ENCODE results near the gene TNFRSF8. TPM values are rescaled to one million over a fixed set of nuclear protein-coding genes. Genes with fewer than 3 reads are reported as not detected.

TNFRSF8 gene
- total RNA-seq: 1.8 TPM
- long read RNA-seq, partial matches to known transcripts: 1 of 4 reads
- long read RNA-seq, other reads (novel, unspliced or antisense): 0 of 4 reads

DNA sequence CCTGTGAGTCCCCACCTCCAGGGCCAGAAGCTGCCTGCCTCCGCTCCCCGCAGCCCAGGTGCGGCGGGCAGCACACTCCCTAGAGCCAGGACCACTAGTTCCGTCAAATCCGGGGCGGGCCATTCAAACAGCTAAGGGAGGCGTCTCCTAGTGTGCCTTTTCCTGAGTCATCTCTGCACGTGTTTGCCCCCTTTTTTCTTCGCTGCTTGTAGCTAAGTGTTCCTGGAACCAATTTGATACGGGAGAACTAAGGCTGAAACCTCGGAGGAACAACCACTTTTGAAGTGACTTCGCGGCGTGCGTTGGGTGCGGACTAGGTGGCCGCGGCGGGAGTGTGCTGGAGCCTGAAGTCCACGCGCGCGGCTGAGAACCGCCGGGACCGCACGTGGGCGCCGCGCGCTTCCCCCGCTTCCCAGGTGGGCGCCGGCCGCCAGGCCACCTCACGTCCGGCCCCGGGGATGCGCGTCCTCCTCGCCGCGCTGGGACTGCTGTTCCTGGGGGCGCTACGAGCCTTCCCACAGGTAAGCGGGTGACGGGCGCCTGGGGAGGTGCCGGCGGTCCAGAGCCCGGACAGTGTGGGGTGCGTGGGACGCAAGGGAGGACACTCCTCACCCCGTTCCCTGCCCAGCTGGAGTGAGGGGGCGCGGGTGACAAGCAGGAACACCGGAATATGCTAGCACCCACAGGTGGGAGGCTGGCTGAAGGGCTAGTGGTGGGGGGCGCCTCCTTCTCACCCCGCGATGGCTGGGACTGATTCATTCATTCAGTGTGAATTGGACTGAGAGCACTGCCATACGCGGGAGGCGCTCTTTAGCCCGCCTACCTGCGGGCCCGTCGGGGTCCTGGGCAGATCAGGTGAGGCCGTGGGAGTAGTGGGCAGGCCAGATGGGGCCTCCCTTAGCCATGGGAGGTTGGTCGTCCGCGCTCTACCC is at the start of gene TNFRSF8:
Gene TNFRSF8, plus strand, starts transcription at position 163 of the 932 bp plus-strand sequence. Its CDS starts 296 bp downstream, at position 459.
- Histone ChIP-seq H3K4me3 (no peak within 1 kb of the TSS), H3K36me3 (no peaks in the 10 kb centered on the region), H3K27ac (no peak within 1 kb of the TSS), H3K27me3 (peaks cover 42% of the 10 kb centered on the region), H3K9me3 (no peaks in the 10 kb centered on the region), H3K4me1 (peaks cover 14% of the 10 kb centered on the region)
- ATAC-seq (peak; percentile 26), DNase-seq (no peak)
- TF ChIP-seq, protein P1, sequence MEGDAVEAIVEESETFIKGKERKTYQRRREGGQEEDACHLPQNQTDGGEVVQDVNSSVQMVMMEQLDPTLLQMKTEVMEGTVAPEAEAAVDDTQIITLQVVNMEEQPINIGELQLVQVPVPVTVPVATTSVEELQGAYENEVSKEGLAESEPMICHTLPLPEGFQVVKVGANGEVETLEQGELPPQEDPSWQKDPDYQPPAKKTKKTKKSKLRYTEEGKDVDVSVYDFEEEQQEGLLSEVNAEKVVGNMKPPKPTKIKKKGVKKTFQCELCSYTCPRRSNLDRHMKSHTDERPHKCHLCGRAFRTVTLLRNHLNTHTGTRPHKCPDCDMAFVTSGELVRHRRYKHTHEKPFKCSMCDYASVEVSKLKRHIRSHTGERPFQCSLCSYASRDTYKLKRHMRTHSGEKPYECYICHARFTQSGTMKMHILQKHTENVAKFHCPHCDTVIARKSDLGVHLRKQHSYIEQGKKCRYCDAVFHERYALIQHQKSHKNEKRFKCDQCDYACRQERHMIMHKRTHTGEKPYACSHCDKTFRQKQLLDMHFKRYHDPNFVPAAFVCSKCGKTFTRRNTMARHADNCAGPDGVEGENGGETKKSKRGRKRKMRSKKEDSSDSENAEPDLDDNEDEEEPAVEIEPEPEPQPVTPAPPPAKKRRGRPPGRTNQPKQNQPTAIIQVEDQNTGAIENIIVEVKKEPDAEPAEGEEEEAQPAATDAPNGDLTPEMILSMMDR (IDR thresholded peaks at IDR 0.05): no peak
- intact Hi-C loops (cut with DNase I): no loop called here

DNA sequence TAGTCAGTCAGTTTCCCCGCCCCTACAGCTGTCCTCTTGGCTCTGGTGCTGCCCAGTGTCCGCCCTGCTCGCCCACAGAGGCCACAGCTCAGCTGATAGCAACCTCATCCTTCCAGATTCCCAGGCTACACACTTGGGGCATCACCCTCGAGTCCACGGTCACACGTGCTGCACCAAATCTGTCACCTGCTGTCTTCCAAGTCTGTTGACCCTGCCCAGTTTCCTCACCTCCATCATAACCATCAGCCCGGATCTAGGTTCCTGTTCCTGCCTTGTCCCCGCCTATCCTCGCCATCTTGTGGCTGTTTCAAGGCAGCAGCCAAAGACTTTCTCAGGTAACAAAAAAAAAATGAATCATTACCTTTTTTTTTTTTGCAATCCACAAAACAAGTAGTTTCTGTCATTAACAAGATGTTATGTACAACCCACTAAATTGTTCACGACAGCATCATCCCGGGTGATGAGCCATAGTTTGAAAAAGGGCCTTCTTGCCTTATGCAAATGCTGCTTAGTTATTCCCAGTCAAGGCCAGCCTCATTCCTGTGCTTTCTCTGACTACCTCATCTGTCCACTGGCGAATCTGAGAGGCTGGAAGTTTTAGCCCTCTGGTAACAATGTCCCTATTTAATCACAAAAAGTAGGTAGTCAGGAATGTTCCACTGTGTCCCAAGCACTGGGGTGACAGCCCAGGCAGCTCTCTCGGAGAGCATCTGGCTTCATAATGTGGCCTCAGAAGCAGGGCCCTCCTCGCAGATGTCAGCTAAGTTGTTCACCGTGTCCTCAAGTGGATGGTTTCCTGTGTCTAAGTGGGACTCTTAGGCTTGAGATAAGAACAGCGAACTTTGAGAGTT is 48.7 kb upstream of the TNFRSF8 start:
- TF ChIP-seq, protein P1 (IDR thresholded peaks at IDR 0.05): no peak
- ATAC-seq: peak; percentile 64
- Histone ChIP-seq H3K4me3 (no peak overlapping the region), H3K9me3 (no peaks in the 10 kb centered on the region), H3K36me3 (peaks cover 35% of the 10 kb centered on the region), H3K27ac (peak overlapping the region; percentile 55), H3K4me1 (peaks cover 6% of the 10 kb centered on the region), H3K27me3 (no peaks in the 10 kb centered on the region)
- DNase-seq: no peak
- intact Hi-C loops (cut with DNase I): no loop called here

DNA sequence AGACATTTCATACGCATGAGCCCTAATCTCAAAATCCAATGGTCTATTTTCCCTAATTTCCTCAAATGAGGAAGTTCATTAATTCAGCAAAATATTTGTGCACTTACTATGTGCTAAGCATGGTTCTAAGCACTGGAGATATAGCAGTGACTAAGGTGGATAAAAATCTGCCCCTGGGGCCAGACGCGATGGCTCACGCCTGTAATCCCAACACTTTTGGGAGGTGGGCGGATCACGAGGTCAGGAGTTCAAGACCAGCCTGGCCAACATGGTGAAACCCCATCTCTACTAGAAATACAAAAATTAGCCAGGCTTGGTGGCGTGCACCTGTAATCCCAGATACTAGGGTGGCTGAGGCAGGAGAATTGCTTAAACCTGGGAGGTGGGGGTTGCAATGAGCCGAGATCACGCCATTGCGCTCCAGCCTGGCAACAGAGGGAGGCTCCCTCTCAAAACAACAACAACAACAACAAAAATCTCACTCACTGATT is 48.1 kb upstream of the TNFRSF8 start:
- no peak for DNase-seq
- ATAC-seq: no peak
- H3K27ac ChIP-seq: peak overlapping the region; percentile 55
- no peaks in the 10 kb centered on the region for H3K9me3 ChIP-seq
- no peaks in the 10 kb centered on the region for H3K27me3 ChIP-seq
- peaks cover 28% of the 10 kb centered on the region for H3K36me3 ChIP-seq
- intact Hi-C loops (cut with DNase I): no loop called here
- TF ChIP-seq, protein P1 (IDR thresholded peaks at IDR 0.05): no peak
- peaks cover 6% of the 10 kb centered on the region for H3K4me1 ChIP-seq
- H3K4me3 ChIP-seq: no peak overlapping the region

GRCh38 chr1:12015499-12015898 is 47.6 kb upstream of the TNFRSF8 start:
- Histone ChIP-seq H3K4me3 (no peak overlapping the region), H3K4me1 (peaks cover 6% of the 10 kb centered on the region), H3K27ac (peak overlapping the region; percentile 55), H3K27me3 (no peaks in the 10 kb centered on the region), H3K9me3 (no peaks in the 10 kb centered on the region), H3K36me3 (peaks cover 24% of the 10 kb centered on the region)
- TF ChIP-seq, protein P1 (IDR thresholded peaks at IDR 0.05): no peak
- DNase-seq: no peak
- no peak for ATAC-seq
- intact Hi-C loops (cut with DNase I): no loop called here

GRCh38 chr1:12016182-12016581 is 46.9 kb upstream of the TNFRSF8 start:
- intact Hi-C loops (cut with DNase I): no loop called here
- Histone ChIP-seq H3K9me3 (no peaks in the 10 kb centered on the region), H3K27ac (no peak overlapping the region), H3K4me1 (peaks cover 6% of the 10 kb centered on the region), H3K4me3 (no peak overlapping the region), H3K27me3 (no peaks in the 10 kb centered on the region), H3K36me3 (peaks cover 17% of the 10 kb centered on the region)
- DNase-seq (no peak), ATAC-seq (no peak)
- TF ChIP-seq, protein P1 (IDR thresholded peaks at IDR 0.05): no peak
